ENCODE measurements around the gene DENND1B.

GRCh38 chr1:197606168-197606845, 169.0 kb downstream of the DENND1B start:
- TF ChIP-seq CTCF (IDR thresholded peaks at IDR 0.05), result no peak
- TF ChIP-seq POLR2A (IDR thresholded peaks at IDR 0.05), result no peak

All from breast epithelium (tissue), 3 donors.